Urinary bladder (tissue), 4 donors: ENCODE measurements around the gene GFPT2. TPM values are rescaled to one million over a fixed set of nuclear protein-coding genes. Genes with fewer than 3 reads are reported as not detected.

Experiments used
- DNase-seq: peaks from one replicate; pipeline ENCODE4 v3.0.0-alpha.2; 2015; ENCODE audit errors: extremely low spot score
- H3K27ac ChIP-seq: one replicate; pipeline ENCODE4 v1.5.1; 2013; ENCODE audit warnings: low read depth, mild to moderate bottlenecking, moderate library complexity
- H3K36me3 ChIP-seq: one replicate; pipeline ENCODE4 v1.6.1; 2013; ENCODE audit warnings: mild to moderate bottlenecking, moderate library complexity; ENCODE audit not compliant: insufficient read depth
- H3K4me1 ChIP-seq: one replicate; pipeline ENCODE4 v1.6.1; 2013; ENCODE audit warnings: mild to moderate bottlenecking, moderate library complexity; ENCODE audit not compliant: insufficient read depth
- H3K4me3 ChIP-seq: one replicate; pipeline ENCODE4 v1.5.1; 2013; ENCODE audit warnings: low read depth, low read length
- WGBS: extraction: QIAGEN DNeasy Blood & Tissue Kit; methylation state at CpG from one replicate; pipeline ENCODE4 v1.1.7; 2013; 5-methylcytosine and 5-hydroxymethylcytosine counted together
- polyA plus RNA-seq: library from polyadenylated mRNA; stranded (reverse); fragments of 200-250 nt; gene quantifications from one replicate; pipeline ENCODE4 v1.2.3, GENCODE V29; 2013
- total RNA-seq: library from RNA; depleted of rRNA; stranded (reverse); fragments of >200 nt; gene quantifications from one replicate; pipeline ENCODE4 v1.2.3, GENCODE V29; 2014
- donor health status: healthy with polysubstance abuse.
- donor health status: healthy.

GFPT2 gene
- total and polyA plus RNA-seq, 2 donors = 14.9 to 28.0 TPM

DNA sequence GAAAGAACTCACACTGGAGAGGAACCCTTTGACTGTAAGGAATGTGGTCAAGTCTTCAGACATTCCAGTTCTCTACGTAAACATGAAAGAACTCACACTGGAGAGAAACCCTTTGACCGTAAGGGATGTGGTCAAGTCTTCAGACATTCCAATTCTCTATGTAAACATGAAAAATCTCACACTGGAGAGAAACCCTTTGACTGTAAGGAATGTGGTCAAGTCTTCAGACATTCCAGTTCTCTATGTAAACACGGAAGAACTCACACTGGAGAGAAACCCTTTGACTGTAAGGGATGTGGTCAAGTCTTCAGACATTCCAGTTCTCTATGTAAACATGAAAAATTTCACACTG, 93.9 kb downstream of the GFPT2 start:
- H3K36me3 ChIP-seq = peaks cover 22% of the 10 kb centered on the region
- H3K4me1 ChIP-seq = no peaks in the 10 kb centered on the region
- H3K27ac ChIP-seq = no peak overlapping the region
- no peak for DNase-seq
- WGBS = 65% methylated on average over 3 of the region's 3 CpGs
- no peak overlapping the region for H3K4me3 ChIP-seq

DNA sequence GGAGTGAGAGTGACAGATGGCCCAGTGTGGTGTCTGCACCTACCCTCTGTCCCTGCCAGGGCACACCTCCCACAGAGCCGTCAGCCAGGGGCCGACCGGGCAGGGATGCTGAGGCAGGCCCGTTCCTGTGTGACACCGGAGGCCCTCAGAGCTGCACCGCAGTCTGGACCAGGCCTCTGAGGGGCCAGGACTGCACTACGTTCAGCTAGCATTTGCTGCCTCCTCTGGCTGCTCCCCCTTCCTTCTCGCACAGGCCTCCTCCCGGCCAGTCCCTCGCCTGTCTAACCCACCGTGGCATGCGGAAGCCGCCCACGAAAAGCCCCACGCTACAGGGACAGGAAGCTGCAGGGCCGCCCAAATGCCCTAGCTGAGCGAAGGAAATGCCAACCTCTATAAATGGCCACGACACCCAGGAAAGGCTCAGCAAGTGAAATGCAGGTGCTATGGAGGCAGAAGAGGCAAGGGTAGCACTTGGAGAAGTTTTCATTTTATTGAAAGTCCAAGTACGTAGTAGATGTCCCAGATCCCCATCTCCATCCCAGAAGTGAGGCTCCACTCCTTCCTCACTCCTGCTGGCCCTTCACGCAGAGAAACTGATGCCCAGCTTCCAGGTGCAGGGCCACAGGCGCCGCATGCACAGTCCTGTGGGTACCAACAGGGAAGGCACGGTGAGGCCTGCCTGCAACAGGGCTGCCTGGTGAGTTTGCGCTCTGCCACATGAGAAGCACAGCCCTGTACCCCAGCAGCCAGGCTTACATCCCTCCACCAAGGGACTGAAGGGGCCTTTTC, 99.9 kb downstream of the GFPT2 start:
- 94% methylated on average over 24 of the region's 24 CpGs for WGBS
- Histone ChIP-seq H3K36me3 (peaks cover 16% of the 10 kb centered on the region), H3K27ac (no peak overlapping the region)

DNA sequence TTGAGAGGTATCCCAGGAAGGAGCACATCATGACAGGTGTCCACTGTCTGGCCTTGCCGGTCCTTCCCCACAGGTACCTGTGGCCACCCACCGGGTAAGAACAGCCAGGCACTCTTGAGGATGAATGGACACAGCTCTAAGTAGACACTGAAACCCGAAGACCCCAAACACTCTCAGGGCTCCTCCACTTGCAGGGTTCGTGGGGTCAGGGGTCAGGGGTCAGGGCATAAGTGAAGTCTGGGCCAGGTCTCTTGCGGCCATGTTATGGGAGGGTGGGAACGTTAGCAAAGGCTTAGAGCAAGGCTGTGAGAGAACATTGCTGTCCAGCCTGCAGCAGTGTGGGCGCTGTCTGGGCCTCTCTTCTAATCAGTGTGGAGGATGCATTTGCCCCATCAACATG, 101.2 kb downstream of the GFPT2 start:
- WGBS = 96% methylated on average over 7 of the region's 7 CpGs
- no peak overlapping the region for H3K27ac ChIP-seq
- DNase-seq = no peak
- no peak overlapping the region for H3K4me3 ChIP-seq
- peaks cover 16% of the 10 kb centered on the region for H3K36me3 ChIP-seq
- no peaks in the 10 kb centered on the region for H3K4me1 ChIP-seq

More for the DNA sequence above, 99.9 kb downstream of the GFPT2 start:
- no peak for DNase-seq
- no peaks in the 10 kb centered on the region for H3K4me1 ChIP-seq
- H3K4me3 ChIP-seq = no peak overlapping the region

DNA sequence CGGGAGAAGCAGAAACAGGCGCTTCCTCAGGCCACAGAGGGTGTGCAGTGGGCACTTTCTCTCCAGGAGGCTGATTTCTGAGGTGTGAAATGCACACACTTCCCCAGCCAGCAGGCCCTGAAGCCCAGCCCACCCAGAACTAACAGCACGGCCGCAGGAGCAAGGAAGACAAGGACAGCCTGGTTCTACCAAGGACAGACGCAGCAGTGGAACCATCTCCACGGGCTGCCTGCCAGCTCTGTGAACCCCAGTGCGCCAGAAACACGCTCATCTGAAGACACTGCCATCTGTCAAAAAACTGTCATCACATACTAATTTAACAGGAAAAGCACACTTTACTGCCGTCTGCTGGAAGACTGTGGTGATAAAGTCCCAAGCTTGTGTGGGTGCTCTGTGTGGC, 102.0 kb downstream of the GFPT2 start:
- Histone ChIP-seq H3K27ac (no peak overlapping the region), H3K4me3 (no peak overlapping the region), H3K4me1 (no peaks in the 10 kb centered on the region), H3K36me3 (peaks cover 13% of the 10 kb centered on the region)
- 80% methylated on average over 9 of the region's 9 CpGs for WGBS
- DNase-seq = no peak

Other genes starting within 250 kb of the GFPT2 start
- gene RASGEF1C, start 144.1 kb downstream of the GFPT2 start, total RNA-seq = 0.69 TPM
- gene RASGEF1C, start 144.1 kb downstream of the GFPT2 start, polyA plus RNA-seq = 1.1 TPM
- 40.3 TPM for gene MAPK9, start 61.3 kb downstream of the GFPT2 start, total RNA-seq
- gene MAPK9, start 61.3 kb downstream of the GFPT2 start, polyA plus RNA-seq = 24.1 TPM
- gene CNOT6, start 141.0 kb upstream of the GFPT2 start, total RNA-seq = 35.4 TPM
- 9.4 TPM for gene CNOT6, start 141.0 kb upstream of the GFPT2 start, polyA plus RNA-seq
- not detected for gene SCGB3A1, start 238.2 kb upstream of the GFPT2 start, total RNA-seq
- 0.32 TPM for gene SCGB3A1, start 238.2 kb upstream of the GFPT2 start, polyA plus RNA-seq